GM15510 (cell line): ENCODE results near the gene POLD2.

Experiments
- POLR2A ChIP-seq: IDR thresholded peaks from 3 replicates; pipeline ENCODE4 v1.6.1; 2011; ENCODE audit warnings: borderline replicate concordance; ENCODE audit not compliant: insufficient read length; ENCODE audit errors: extremely low read depth

Gene POLD2

DNA sequence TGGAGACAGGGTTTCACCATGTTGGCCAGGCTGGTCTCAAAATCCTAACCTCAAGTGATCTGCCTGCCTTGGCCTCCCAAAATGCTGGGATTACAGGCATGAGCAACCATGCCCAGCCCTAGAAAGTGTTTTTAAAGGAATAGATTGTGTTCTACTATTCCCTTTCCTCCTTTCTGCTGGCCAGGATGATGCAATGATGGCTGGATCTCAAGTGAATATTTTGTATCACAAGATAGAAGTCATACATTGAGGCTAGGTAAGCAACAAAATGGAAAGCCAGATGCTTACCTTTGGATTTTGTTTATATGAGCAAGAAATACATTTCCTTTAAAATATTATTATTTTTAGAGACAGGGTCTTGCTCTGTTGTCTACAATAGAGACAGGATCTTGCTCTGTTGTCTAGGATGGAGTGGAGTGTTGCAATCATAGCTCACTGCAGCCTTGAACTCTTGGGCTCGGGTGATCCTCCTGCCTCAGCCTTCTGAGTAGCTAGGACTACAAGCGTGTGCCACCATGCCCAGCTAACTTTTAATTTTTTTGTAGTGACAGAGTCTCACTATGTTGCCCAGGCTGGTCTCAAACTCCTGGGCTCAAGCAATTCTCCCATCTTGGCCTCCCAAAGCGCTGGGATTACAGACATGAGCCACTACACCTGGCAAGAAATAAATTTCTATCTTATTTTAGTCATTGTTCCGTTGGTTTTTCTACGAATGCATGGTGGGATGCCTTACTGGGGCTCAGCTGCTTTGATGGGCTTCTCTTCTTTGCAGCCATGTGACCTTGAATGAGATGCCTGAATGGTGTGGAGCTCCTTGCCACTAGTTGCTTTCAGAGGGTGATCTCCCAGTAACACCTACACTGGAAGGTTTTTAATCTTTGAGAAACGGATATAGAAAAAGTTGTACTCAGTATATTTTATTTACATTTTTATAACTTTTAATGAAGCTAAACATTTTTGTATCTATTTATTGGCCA, 25.0 kb downstream of the POLD2 start:
- TF ChIP-seq POLR2A, result no peak

DNA sequence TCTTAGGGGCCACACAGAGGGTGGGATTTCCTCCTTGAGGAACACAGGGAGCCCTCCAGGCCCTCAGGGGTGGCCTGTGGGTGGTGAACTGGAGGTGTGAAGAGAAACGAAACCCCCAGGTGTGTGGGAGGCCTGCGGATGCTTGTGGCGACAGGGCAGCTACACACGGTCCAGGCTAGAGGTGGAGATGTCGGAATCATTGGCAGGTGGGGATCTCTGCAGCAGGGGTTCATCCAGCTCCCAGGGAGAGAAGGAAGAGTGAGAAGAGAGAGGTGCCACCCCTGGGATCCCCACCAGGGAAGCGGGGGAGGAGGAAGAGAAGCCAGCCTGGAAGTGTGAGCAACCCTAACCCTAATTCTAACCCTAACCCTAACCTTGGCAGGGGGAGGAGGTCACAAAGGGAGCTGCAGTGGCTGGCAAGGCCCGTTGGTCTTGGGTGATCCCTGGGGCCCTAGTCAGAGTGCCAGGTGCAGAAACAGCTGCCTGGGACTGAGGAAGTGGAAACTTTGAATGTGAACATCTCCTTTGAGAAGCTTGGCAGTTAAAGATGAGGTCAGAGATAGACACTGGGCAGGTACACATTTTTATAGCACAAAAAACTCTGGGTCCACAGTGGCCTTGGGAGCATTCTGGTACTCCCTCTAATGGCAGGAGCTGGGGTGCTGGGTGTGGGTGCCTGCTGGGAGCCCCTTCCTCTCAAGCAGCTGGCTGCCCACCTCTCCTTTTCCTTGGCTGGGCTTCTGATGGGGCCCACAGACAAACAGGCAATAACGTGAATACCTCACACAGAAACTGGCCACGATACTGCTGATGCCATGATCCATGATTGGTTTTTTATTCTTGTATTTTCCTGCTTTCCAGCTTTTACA, 26.1 kb downstream of the POLD2 start:
- no peak for TF ChIP-seq POLR2A

- no peak for TF ChIP-seq POLR2A
These were observed 26.9 kb downstream of the POLD2 start for GRCh38 chr7:44096326-44096881.

DNA sequence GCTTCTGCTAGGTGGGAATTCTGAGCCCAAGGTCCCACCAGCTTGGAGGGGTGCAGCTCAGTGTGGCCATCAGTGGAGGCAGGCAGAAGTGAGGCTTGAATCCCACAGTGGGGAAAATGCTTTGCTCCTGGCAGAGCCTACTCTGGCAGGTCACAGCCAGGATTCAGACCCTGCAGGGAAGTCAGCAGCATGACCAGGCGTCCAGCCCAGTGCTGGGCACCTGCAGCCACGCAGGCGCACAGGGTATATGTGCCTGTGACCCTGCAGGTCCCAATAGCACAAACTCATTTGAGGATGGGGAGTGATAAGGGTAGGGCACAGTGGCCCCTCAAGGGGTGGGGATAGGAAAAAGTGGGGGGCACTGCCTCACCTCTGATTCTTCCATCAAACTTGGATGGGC, 27.6 kb downstream of the POLD2 start:
- no peak for TF ChIP-seq POLR2A

DNA sequence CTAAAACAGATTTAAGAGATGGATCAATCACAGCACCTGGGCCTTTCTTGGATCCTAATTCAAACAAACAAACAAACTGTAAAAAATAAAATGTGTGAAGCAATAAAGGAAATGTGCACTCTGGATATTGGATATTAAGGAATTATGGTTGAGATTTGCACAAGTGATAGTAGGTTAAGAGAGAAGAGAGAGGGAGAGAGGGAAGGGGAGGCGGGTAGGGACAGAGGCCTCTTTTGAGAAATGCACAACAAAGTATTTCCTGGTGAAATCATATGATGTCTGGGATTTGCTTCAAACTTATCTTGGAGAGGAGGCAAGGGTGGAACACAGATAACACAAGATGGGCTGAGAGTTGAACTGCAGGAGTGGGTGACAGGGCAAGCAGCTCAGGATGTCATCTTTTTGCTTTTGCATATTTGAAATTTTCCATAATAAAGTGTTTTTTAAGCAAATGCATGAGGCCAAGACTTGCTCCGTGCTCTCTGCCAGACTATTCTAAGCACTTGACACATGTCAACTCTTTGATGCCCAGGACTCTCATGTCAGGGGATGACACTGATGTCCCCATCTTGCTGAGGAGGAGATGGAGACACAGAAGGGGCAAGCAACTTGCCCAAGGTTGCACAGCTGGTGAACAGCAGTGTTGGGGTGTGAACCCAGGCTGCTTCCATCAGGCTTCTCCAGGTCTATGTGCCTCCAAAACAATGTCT, 28.3 kb downstream of the POLD2 start:
- TF ChIP-seq POLR2A, result no peak

DNA sequence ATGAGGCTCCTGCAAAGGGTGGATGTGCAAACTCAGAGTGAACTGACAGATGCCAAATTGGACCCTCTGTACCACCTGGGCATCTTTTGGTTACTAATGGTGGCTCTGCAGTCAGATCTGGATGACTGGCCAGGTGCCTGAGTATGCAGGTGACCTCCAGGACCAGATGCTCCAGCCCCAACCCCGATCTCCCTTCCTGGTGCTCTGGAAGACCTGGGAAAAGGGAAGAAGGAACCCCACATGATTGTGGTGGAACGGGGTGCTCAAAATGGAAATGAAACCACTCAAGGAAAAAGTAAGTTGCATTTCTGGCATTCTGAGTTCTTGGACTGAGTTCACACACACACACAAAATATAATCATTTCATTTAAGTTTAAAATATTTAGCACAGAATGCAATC, 29.0 kb downstream of the POLD2 start:
- no peak for TF ChIP-seq POLR2A

- TF ChIP-seq POLR2A, result no peak
These were observed 30.2 kb downstream of the POLD2 start for GRCh38 chr7:44093102-44093641.

- no peak for TF ChIP-seq POLR2A
These were observed 35.2 kb downstream of the POLD2 start for GRCh38 chr7:44087911-44088838.

- no peak for TF ChIP-seq POLR2A
These were observed 36.7 kb downstream of the POLD2 start for GRCh38 chr7:44086627-44087026.

DNA sequence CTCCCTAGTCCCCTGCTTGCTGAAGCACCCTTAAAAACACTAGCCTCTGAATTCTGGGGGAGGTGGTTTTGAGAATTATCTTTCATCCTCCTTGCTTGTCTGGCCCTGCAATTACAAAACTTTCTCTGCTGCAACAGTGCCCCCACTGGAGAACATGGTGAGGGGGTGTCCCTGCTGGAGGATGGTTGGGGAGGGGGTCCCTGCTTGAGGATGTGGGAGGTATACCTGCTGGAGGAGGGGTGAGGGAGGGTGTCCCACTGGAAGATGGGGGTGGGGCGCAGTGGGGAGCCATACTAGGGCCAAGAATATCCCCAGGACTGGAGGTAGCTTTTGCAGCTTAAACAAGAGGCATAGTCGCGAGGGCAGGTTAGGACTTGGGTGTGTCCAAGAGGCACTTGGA, 37.8 kb downstream of the POLD2 start:
- no peak for TF ChIP-seq POLR2A

GRCh38 chr7:44084701-44085100, 38.6 kb downstream of the POLD2 start:
- TF ChIP-seq POLR2A, result no peak

DNA sequence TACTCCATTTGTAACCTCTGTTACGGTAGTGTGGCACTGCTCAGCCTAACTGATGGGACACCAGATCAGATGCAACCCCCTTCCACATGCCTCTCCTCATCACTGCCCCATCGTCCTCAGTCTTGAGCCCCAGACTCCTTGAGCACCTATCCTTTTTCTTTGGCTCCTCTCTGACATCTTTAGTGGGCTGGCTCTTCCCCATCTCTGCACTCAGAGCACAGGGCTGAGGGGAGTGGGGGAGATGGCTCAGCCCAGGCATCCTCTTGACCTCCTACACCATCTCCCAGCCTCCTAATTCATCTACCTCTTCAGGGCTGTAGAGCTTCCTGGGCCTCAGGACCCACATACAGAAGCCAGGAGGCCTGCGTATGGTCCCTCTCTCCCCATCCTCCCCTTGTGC, 39.6 kb downstream of the POLD2 start:
- no peak for TF ChIP-seq POLR2A

- TF ChIP-seq POLR2A, result peak; percentile 67
These were observed 40.7 kb downstream of the POLD2 start for GRCh38 chr7:44082541-44083207.
